Breast epithelium (tissue), 3 donors: ENCODE data around the gene HECTD2.

Experiments used
- POLR2A ChIP-seq: fragments of 450-650 bp; IDR thresholded peaks from one replicate; pipeline ENCODE4 v1.6.1; 2016; ENCODE audit warnings: antibody characterized with exemption, mild to moderate bottlenecking, moderate library complexity
- POLR2AphosphoS5 ChIP-seq, 3 donors: sonication (generic); formaldehyde crosslinking; IDR thresholded peaks; one replicate each; pipeline ENCODE4 v1.6.1; 2017; ENCODE audit warnings: antibody characterized with exemption in 3 of 3
- TF ChIP-seq, protein P1 (sequence below), 3 donors: fragments of 450-650 bp; IDR thresholded peaks; one replicate each; pipeline ENCODE4 v1.5.1; 2016 to 2017; ENCODE audit warnings: antibody characterized with exemption in 3 of 3, mild to moderate bottlenecking in 3 of 3, moderate library complexity in 3 of 3

DNA sequence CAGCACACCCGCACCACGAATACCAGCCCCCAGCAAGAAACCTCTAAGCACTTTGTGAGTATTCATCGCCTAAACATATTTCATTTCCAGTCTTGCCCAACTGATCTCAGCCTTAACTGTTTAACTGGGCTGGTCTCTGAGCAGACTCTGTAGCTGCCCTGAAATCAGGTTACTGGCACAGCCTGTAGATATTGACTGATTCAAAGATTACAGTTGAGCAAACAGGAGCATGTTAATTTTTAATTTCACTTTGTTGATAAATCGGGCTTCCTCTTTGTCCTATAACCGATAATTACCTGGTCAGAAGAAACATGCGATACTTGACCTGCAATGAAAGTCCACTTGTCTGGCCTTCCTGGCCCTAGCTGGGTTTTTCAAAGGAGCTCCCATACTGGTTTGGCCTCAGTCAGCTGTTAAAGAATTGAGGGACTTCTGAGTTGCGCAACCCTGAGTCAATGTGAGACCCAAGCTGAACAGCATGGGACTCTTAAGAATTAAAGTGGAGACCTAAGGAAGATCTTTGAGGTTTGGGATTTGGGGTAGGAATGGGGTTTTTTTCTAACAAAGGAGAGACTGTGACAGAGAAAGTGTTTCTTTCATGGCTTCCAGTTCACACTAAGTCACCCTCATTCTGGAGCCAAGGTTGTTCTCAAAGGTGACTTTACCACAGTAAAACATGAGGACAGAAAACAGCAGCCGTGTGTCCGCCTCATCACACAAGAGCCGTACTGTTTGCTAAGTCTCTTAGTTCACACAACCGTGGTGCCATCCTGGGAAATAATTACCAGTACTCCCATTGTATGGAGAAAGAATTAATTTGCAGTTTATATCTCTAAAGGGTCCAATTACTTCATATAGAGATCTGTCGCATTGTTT lies 146.8 kb downstream of the HECTD2 start:
- TF ChIP-seq, protein P1, sequence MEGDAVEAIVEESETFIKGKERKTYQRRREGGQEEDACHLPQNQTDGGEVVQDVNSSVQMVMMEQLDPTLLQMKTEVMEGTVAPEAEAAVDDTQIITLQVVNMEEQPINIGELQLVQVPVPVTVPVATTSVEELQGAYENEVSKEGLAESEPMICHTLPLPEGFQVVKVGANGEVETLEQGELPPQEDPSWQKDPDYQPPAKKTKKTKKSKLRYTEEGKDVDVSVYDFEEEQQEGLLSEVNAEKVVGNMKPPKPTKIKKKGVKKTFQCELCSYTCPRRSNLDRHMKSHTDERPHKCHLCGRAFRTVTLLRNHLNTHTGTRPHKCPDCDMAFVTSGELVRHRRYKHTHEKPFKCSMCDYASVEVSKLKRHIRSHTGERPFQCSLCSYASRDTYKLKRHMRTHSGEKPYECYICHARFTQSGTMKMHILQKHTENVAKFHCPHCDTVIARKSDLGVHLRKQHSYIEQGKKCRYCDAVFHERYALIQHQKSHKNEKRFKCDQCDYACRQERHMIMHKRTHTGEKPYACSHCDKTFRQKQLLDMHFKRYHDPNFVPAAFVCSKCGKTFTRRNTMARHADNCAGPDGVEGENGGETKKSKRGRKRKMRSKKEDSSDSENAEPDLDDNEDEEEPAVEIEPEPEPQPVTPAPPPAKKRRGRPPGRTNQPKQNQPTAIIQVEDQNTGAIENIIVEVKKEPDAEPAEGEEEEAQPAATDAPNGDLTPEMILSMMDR (IDR thresholded peaks at IDR 0.05) = no peak
- TF ChIP-seq POLR2AphosphoS5 (IDR thresholded peaks at IDR 0.05) (no peak), POLR2A (no peak)
